NOMO-1 treated with dmso at 0.1 percent for 144 hours (cell line): ENCODE results near the gene ICA1.
"Not testable (repeated sequence)": the region's sequence is repeated elsewhere in the genome, so short reads cannot be mapped to it uniquely, and the experiment has no call there.

Source experiments
- DNase-seq: peaks from one replicate; lab custom pipeline; 2025; ENCODE audit not compliant: unreplicated experiment; lab: John Stamatoyannopoulos, UW

ICA1 gene

GRCh38 chr7:8261711-8262695 is at the start of gene ICA1:
ICA1 (minus strand) TSS chr7:8262167; CDS start chr7:8235926, 26,241 bp downstream.
- peak; percentile 7 for DNase-seq

- no peak for DNase-seq
Observed at GRCh38 chr7:8310876-8311275, 48.9 kb upstream of the ICA1 start.

GRCh38 chr7:8305625-8306388 is 43.8 kb upstream of the ICA1 start:
- no peak for DNase-seq

DNA sequence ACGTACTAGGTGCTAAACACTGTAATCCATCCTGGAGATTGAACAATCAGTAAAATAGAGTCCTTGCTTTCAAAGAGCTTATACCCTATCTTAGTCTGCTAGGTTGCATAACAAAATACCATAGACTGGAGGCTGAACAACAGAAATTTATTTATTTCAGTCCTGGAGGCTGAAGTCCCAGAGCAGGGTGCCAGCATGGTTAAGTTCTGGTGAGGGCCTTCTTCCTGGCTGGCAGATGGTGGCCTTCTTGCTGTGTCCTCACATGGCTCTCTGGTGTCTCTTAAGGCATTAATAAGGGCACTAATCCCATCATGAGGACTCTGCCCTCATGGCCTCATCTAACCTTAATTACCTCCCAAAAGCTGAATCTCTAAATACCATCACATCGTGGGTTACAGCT is 43.1 kb upstream of the ICA1 start:
- no peak for DNase-seq

- no peak for DNase-seq
Observed at GRCh38 chr7:8303904-8304528, 42.0 kb upstream of the ICA1 start.

GRCh38 chr7:8297023-8297422 is 35.1 kb upstream of the ICA1 start:
- DNase-seq = not testable (repeated sequence)

DNA sequence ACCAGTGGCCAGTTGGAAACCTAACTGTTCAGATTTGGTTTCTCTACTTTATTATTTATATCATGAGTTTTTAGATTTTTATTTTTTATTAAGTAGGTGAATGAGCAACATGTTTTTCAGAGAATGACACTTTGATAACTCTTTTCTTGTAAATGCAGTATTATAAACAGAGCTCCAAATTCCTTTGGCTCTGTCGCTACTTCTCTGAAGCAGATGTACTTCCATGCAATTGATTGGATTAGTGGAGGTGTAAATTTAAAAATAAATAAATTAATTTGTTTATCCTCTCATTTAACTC is 34.3 kb upstream of the ICA1 start:
- DNase-seq = no peak

DNA sequence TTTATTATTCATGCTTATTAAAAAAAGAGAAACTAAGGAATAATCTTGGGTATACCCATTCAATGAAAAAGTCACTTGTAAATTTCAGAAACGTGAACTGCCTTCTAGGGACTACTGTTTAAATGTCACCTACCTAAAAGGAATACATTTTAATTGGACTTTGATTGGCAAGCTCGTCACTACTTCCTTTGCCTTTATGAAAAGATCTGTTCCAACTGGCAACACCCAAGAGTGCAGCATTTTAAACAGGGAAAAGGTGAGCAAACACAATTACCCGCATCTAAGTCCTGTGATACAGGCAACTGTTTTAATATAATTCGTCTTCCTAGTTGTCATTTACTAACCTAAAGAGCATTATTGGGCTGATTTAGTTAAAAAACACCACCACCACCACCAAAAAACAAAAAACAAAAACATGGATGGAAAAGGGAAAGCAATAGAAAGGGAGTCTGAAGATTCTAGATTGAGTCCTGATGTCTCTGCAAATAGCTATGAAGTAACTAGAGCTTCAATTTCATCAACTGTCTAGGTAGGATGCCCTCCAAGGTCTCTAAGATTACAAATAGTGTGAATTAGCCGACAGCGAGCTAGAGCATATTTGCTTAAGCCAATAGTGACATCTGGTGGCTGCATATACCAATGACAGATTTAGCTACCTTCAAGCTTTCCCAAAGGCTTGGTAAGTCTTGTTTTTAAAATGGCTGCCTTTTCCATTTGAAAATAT is 33.8 kb upstream of the ICA1 start:
- peak; percentile 55 for DNase-seq

GRCh38 chr7:8291397-8292141 is 29.6 kb upstream of the ICA1 start:
- no peak for DNase-seq

DNA sequence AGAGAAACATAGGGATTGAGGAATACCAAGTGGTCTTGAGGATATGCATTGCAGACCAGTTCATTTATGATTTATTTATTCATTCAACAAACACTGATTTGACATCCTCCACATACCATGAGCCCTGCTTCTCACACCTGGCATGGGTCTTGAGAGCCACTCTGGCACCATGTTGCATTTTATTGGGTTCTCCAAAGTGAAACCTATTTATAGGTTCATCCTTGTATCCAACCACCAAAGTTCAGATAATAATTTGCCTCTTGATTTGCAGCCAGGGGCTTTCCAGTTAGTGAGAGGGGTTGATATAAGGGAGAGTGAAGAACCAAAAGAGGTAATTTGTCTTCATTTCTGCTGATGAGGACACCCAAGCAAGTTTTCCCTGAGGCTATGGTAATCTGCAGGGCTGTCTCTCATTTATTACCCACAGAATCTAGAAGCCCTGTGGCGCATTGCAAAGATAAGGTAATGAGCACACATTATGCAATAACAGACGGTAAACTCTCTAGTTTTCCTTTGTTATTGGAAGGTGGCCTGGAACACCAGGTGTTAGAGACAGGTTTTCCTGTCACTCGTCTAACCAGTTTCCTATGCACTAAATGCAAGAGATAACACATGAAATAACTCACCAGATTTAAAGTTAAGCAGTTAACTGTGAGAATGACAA is 28.8 kb upstream of the ICA1 start:
- no peak for DNase-seq

DNA sequence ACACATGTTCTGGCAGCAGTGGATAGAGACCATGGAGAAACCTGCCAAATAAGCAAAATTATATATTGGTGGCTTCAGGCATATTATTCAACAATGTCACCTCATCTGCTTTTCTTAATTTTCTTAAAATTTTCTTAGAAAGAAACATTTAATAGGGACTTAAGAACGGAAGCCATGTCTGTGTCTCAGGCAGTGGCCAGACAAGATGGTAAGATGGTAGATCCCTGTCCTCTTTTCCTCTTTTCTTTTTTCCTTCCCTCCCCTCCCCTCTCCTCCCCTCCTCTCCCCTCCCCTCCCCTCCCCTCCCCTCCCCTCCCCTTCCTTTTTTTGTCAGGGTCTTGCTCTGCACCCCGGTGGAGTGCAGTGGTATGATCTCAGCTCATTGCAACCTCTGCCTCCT is 24.2 kb upstream of the ICA1 start:
- no peak for DNase-seq

DNA sequence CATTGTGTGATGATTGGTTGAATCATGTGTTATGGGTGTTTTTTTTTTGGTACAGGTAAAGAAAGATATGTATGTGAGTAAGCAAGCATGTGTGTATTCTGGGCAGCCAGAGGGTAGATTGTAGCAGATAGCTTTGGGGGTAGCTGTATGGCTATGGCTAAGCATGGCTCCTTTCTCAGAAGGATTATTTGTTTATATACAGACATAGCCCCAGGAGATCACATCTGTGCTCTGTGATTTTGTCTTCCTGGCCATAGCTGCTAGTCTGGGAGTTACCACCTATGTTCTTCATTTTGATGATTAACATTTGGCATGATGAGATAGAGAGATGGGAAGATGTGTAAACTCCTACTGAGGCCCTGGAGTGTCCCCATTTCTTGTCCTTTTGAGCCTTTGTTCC is 23.2 kb upstream of the ICA1 start:
- no peak for DNase-seq

DNA sequence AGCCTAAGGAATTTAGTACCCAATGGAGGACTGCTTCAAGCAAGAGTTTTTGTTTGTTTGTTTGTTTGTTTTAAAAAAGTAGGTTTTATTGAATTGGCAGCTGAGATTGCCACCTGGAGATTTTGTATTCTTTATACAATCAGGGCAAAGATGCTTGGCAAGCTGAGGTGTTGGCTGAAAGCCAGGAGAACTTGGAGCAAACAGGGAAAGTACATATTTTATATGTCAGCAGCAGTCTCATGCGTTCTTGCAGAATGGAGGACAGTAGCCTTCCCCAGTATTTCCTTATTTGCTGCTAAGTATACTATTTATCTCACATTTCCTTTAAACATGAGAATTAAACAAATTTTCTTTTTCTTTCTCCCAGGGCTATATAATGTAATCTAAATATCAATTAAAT is 22.6 kb upstream of the ICA1 start:
- no peak for DNase-seq

DNA sequence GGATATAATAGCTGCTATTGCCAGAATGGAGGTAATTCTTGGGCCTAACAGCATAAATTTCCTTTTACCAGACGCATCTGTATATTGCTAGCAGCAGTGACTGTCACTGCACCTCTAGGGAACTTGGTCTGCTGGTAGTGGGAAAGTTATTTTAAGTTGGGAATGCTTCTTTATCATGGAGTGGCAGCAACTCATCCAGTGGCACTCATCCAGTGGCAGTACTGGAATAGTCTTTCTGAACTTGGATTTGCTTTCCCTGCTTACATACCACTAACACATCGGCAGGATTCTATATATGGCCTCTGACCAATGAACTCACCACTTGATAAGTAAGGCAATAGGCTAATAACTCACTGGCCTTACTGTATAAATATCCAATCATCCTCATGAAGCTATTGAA is 22.0 kb upstream of the ICA1 start:
- DNase-seq = no peak

GRCh38 chr7:8282871-8283270 is 20.9 kb upstream of the ICA1 start:
- no peak for DNase-seq

- no peak for DNase-seq
Observed at GRCh38 chr7:8282162-8282561, 20.2 kb upstream of the ICA1 start.

GRCh38 chr7:8278183-8278582 is 16.2 kb upstream of the ICA1 start:
- DNase-seq = no peak

DNA sequence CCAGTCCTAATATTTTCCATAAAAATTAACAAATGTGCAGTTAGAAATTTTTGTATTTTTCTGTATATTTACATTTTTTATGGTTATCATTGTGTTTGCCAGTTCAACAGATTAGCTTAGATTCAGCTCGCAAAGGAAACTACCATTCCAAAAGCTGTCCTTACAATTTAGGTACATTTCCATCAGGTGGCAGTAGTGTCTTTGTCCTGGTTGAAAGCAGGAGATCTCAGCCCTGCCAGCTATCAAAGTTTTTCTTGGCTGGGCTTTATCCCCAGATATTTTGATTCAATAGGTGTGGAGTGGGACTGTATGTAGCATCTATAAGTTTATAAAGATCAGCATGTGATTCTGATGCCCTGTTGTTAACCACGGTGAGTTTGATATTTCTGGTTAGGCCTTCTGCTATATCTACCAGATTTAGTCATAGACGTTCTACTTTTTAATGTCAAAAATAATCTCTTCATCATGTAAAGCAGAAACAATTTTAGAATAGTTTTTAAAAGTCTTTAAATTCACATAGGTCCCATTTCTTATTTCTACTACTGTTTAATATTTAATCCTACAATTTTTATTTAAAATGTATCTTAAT is 15.5 kb upstream of the ICA1 start:
- DNase-seq = no peak

GRCh38 chr7:8274589-8274988 is 12.6 kb upstream of the ICA1 start:
- DNase-seq = no peak

- DNase-seq = no peak
Observed at GRCh38 chr7:8271960-8272359, 10.0 kb upstream of the ICA1 start.
